HEK293T (cell line): ENCODE results near the gene ZNF593OS.

Experiments
- BHLHE40 ChIP-seq: fragments of 450-650 bp; IDR thresholded peaks from 2 replicates; pipeline ENCODE4 v1.6.1; 2016; ENCODE audit warnings: mild to moderate bottlenecking, moderate library complexity, borderline replicate concordance
- CTBP1 ChIP-seq: fragments of 450-650 bp; IDR thresholded peaks from 2 replicates; pipeline ENCODE4 v1.6.1; 2016; ENCODE audit warnings: borderline replicate concordance
- FOXK2 ChIP-seq: fragments of 450-650 bp; IDR thresholded peaks from 2 replicates; pipeline ENCODE4 v1.6.1; 2016; ENCODE audit warnings: mild to moderate bottlenecking
- FOXM1 ChIP-seq: fragments of 450-650 bp; IDR thresholded peaks from 2 replicates; pipeline ENCODE4 v1.6.1; 2017; ENCODE audit warnings: mild to moderate bottlenecking, borderline replicate concordance
- HDGF ChIP-seq: fragments of 450-650 bp; IDR thresholded peaks from 2 replicates; pipeline ENCODE4 v1.6.1; 2017; ENCODE audit warnings: antibody characterized with exemption, borderline replicate concordance
- NFRKB ChIP-seq: fragments of 450-650 bp; IDR thresholded peaks from 2 replicates; pipeline ENCODE4 v1.6.1; 2016; ENCODE audit warnings: mild to moderate bottlenecking, moderate library complexity
- SP1 ChIP-seq: fragments of 450-650 bp; IDR thresholded peaks from 2 replicates; pipeline ENCODE4 v1.6.1; 2017
- SUZ12 ChIP-seq: fragments of 450-650 bp; IDR thresholded peaks from 2 replicates; pipeline ENCODE4 v1.6.1; 2016; ENCODE audit warnings: mild to moderate bottlenecking
- TARDBP ChIP-seq: fragments of 450-650 bp; IDR thresholded peaks from 2 replicates; pipeline ENCODE4 v1.6.1; 2016
- ZNF384 ChIP-seq: fragments of 450-650 bp; IDR thresholded peaks from 2 replicates; pipeline ENCODE4 v1.6.1; 2016

DNA sequence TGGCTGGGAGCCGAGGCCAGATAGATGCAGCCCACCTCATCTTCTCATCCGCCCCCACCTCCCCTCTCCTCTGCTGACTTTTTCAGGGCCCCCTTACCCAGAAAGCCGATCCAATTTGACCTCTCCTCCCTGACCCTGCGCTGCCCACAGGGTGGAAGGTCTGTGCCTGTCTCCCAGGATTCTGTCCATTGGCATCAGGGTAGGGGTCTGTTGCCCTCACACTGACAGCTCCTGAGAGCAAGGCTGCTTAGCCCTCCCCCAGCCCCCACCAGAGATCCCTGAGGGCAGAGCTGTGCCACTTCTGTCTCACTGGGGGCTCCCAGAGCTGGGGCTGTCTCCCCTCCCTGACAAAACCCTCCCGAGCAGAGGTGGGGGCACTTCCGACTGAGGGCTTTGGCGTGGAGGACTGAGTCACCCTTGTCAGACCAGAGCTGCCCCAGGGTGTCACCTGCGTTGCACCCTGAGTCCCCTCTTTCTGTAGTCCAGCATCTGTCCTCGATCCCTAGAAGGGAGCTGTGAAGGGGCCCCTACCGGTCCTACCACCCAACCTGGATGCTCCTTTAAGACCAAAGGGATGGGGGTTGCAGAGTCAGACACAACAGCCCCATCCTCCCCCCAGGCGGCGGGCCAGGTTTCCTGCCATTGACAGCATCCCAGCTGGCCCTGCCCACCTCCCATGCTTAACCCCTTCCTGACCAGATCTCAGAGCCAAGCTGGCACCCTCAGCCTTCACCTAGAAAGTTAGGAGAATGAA, 15.2 kb downstream of the ZNF593OS start:
- no peak for TF ChIP-seq SP1
- TF ChIP-seq FOXK2 = no peak
- TF ChIP-seq HDGF = no peak
- no peak for TF ChIP-seq ZNF384
- no peak for TF ChIP-seq BHLHE40
- no peak for TF ChIP-seq CTBP1
- no peak for TF ChIP-seq NFRKB
- no peak for TF ChIP-seq TARDBP
- no peak for TF ChIP-seq SUZ12
- TF ChIP-seq FOXM1 = no peak
